Measurements from ENCODE around the gene EHBP1. TPM values are rescaled to one million over a fixed set of nuclear protein-coding genes. Genes with fewer than 3 reads are reported as not detected.
A peak's percentile ranks its signal among the peaks of the same experiment; 100 is the strongest.

EHBP1 gene
- total and polyA plus RNA-seq, 11 donors = 5.2 to 34.2 (median 18.1) TPM

GRCh38 chr2:63060472-63060991, 355.0 kb downstream of the EHBP1 start:
- DNase-seq (no peak), ATAC-seq (no peak)
- WGBS, 4 donors = 23 to 35% (median 33%) methylated on average over 5 of the region's 5 CpGs
- peak overlapping the region in 1 of 12 donors; percentile 8 for H3K4me3 ChIP-seq
- no peak overlapping the region for H3K27ac ChIP-seq
- H3K36me3 ChIP-seq = no peaks in the 10 kb centered on the region
- TF ChIP-seq POLR2A (IDR thresholded peaks at IDR 0.05) = no peak
- TF ChIP-seq CTCF (IDR thresholded peaks at IDR 0.05) = no peak
- H3K9me3 ChIP-seq = peaks cover 0 to 4% (median 0%) of the 10 kb centered on the region in 12 donors
- H3K27me3 ChIP-seq = peaks cover 61 to 100% (median 99%) of the 10 kb centered on the region in 9 donors
- H3K4me1 ChIP-seq = peaks cover 5 to 48% (median 30%) of the 10 kb centered on the region in 12 donors
- intact Hi-C loops (cut with DNase I) = no loop called here

- peaks cover 28 to 100% (median 80%) of the 10 kb centered on the region in 9 donors for H3K27me3 ChIP-seq
- no peak overlapping the region for H3K27ac ChIP-seq
- DNase-seq (no peak), ATAC-seq (no peak)
- no peak overlapping the region for H3K4me3 ChIP-seq
- intact Hi-C loops (cut with DNase I) = no loop called here
- 60 to 79% (median 68%) methylated on average over 1 of the region's 1 CpG for WGBS, 4 donors
- H3K9me3 ChIP-seq = peaks cover 0 to 4% (median 0%) of the 10 kb centered on the region in 12 donors
- H3K4me1 ChIP-seq = peaks cover 0 to 11% (median 5%) of the 10 kb centered on the region in 12 donors
- no peaks in the 10 kb centered on the region for H3K36me3 ChIP-seq
- TF ChIP-seq POLR2A (IDR thresholded peaks at IDR 0.05) (no peak), CTCF (IDR thresholded peaks at IDR 0.05) (no peak)
These were observed 358.7 kb downstream of the EHBP1 start for GRCh38 chr2:63064197-63064596.

- peaks cover 24 to 100% (median 75%) of the 10 kb centered on the region in 9 donors for H3K27me3 ChIP-seq
- TF ChIP-seq CTCF (IDR thresholded peaks at IDR 0.05) = no peak
- TF ChIP-seq POLR2A (IDR thresholded peaks at IDR 0.05) = no peak
- peaks cover 0 to 6% (median under 1%) of the 10 kb centered on the region in 12 donors for H3K4me1 ChIP-seq
- intact Hi-C loops (cut with DNase I) = no loop called here
- H3K27ac ChIP-seq = no peak overlapping the region
- H3K36me3 ChIP-seq = no peaks in the 10 kb centered on the region
- no peak for DNase-seq
- no peak for ATAC-seq
- H3K9me3 ChIP-seq = peaks cover 0 to 2% (median 0%) of the 10 kb centered on the region in 12 donors
- WGBS, 4 donors = 64 to 71% (median 70%) methylated on average over 4 of the region's 4 CpGs
- H3K4me3 ChIP-seq = no peak overlapping the region
These were observed 359.1 kb downstream of the EHBP1 start for GRCh38 chr2:63064661-63065060.

- intact Hi-C loops (cut with DNase I) = no loop called here
- Histone ChIP-seq H3K9me3 (no peaks in the 10 kb centered on the region), H3K27me3 (peaks cover 19 to 97% (median 60%) of the 10 kb centered on the region in 9 donors), H3K4me1 (no peaks in the 10 kb centered on the region), H3K36me3 (no peaks in the 10 kb centered on the region), H3K27ac (no peak overlapping the region), H3K4me3 (no peak overlapping the region)
- 56 to 67% (median 63%) methylated on average over 3 of the region's 3 CpGs for WGBS, 4 donors
- no peak for ATAC-seq
- TF ChIP-seq POLR2A (IDR thresholded peaks at IDR 0.05) (no peak), CTCF (IDR thresholded peaks at IDR 0.05) (no peak)
- DNase-seq = no peak
These were observed 360.8 kb downstream of the EHBP1 start for GRCh38 chr2:63066265-63066664.
